Measurements from ENCODE around the gene ZFTA. TPM values are rescaled to one million over a fixed set of nuclear protein-coding genes. Genes with fewer than 3 reads are reported as not detected.

ZFTA gene
- total RNA-seq, 1 experiment from 2014 or later: 44.7 TPM

GRCh38 chr11:63760487-63761079, 8.0 kb downstream of the ZFTA start:
- TF ChIP-seq ERG (CRISPR knock-in tag; IDR thresholded peaks at IDR 0.05) (peak; percentile 71; the same call in 1 of the 2 replicates), ZNF281 (CRISPR knock-in tag; IDR thresholded peaks at IDR 0.05) (0 out of 2 replicates have a peak, but pooled peaks have one; percentile 6), MLX (CRISPR knock-in tag; IDR thresholded peaks at IDR 0.05) (no peak), HMGXB4 (CRISPR knock-in tag; IDR thresholded peaks at IDR 0.05) (no peak), CREM (CRISPR knock-in tag; IDR thresholded peaks at IDR 0.05) (0 out of 2 replicates have a peak, but pooled peaks have one; percentile 22)
- Mint-ChIP-seq H3K4me3 (peak overlapping the region; percentile 99), H3K27ac (peak overlapping the region; percentile 92), H3K9me3 (no peaks in the 10 kb centered on the region), H3K36me3 (peaks cover 31% of the 10 kb centered on the region), H3K4me1 (peaks cover 35% of the 10 kb centered on the region), H3K27me3 (ENCODE audit: low read depth) (no peaks in the 10 kb centered on the region)
- ChIA-PET POLR2A (interaction anchor here (0.6 to 3.0 kb wide), 2 partner anchors 42 to 157 kb away, joined by 4 to 12 read pairs; partner anchors contain the start of gene RCOR2), CTCF (interaction anchor here (0.5 to 1.5 kb wide), 4 partner anchors 14 to 174 kb away, joined by 3 to 4 read pairs (median 3); partner anchors contain the start of gene ATL3)
- DNase-seq (ENCODE audit: low spot score) (no peak), ATAC-seq (no peak)

- H3K36me3 Mint-ChIP-seq: peaks cover 50% of the 10 kb centered on the region
- ChIA-PET POLR2A (no interaction called here), CTCF (no interaction called here)
Measured at GRCh38 chr11:63756919-63757761, 11.4 kb downstream of the ZFTA start.

GRCh38 chr11:63749624-63750023, 19.0 kb downstream of the ZFTA start:
- ChIA-PET CTCF (interaction anchor here (0.7 kb wide), 1 partner anchor 113 kb away, joined by 4 read pairs; no protein-coding TSS in a partner anchor), POLR2A (interaction anchor here (0.6 kb wide), 1 partner anchor 36 kb away, joined by 6 read pairs; no protein-coding TSS in a partner anchor)
- no peaks in the 10 kb centered on the region for H3K9me3 Mint-ChIP-seq
- ATAC-seq (no peak), DNase-seq (ENCODE audit: low spot score) (no peak)
- H3K36me3 Mint-ChIP-seq: peaks cover 34% of the 10 kb centered on the region
- H3K4me3 Mint-ChIP-seq: no peak overlapping the region
- no peak overlapping the region for H3K27ac Mint-ChIP-seq
- H3K4me1 Mint-ChIP-seq: peaks cover 17% of the 10 kb centered on the region
- TF ChIP-seq ZNF121 (CRISPR knock-in tag; IDR thresholded peaks at IDR 0.05) (peak; percentile 78; the same call in 1 of the 2 replicates), IRF1 (CRISPR knock-in tag; IDR thresholded peaks at IDR 0.05) (no peak)
- H3K27me3 Mint-ChIP-seq (ENCODE audit: low read depth): no peaks in the 10 kb centered on the region

More at GRCh38 chr11:63756919-63757761, 11.4 kb downstream of the ZFTA start:
- Mint-ChIP-seq H3K4me3 (no peak overlapping the region), H3K9me3 (no peaks in the 10 kb centered on the region), H3K27me3 (ENCODE audit: low read depth) (no peaks in the 10 kb centered on the region), H3K4me1 (peaks cover 29% of the 10 kb centered on the region), H3K27ac (no peak overlapping the region; the same call in 1 of the 2 replicates)
- ATAC-seq: no peak
- no peak for TF ChIP-seq CDX4 (CRISPR knock-in tag; IDR thresholded peaks at IDR 0.05; ENCODE audit: borderline replicate concordance)
- no peak for TF ChIP-seq SOX15 (CRISPR knock-in tag; IDR thresholded peaks at IDR 0.05)
- peak; percentile 19; the same call in 1 of the 2 replicates for TF ChIP-seq ZNF121 (CRISPR knock-in tag; IDR thresholded peaks at IDR 0.05)
- TF ChIP-seq MXD4 (CRISPR knock-in tag; IDR thresholded peaks at IDR 0.05; ENCODE audit: borderline replicate concordance): no peak
- no peak for TF ChIP-seq CREM (CRISPR knock-in tag; IDR thresholded peaks at IDR 0.05)
- TF ChIP-seq ESRRA (CRISPR knock-in tag; IDR thresholded peaks at IDR 0.05; ENCODE audit: borderline replicate concordance): no peak
- no peak for TF ChIP-seq HMGA2 (CRISPR knock-in tag; IDR thresholded peaks at IDR 0.05)
- no peak for DNase-seq (ENCODE audit: low spot score)
